Nephron progenitor cell (in vitro differentiated cells): ENCODE results near the gene HNRNPA2B1.

Experiments used
- DNase-seq: peaks from one replicate; pipeline ENCODE4 v3.0.0; 2021
- H3K27ac Mint-ChIP-seq: 2 replicates; pipeline ENCODE4 v1.8.0; 2021; ENCODE audit warnings: mild to moderate bottlenecking, moderate library complexity, mixed read lengths
- H3K27me3 Mint-ChIP-seq: 2 replicates; pipeline ENCODE4 v1.8.0; 2021; ENCODE audit warnings: mild to moderate bottlenecking, low read depth, mixed read lengths; ENCODE audit not compliant: poor library complexity
- H3K36me3 Mint-ChIP-seq: 2 replicates; pipeline ENCODE4 v1.8.0; 2021; ENCODE audit warnings: low read depth, mixed read lengths
- H3K4me1 Mint-ChIP-seq: 2 replicates; pipeline ENCODE4 v1.8.0; 2021; ENCODE audit warnings: mixed read lengths
- H3K4me3 Mint-ChIP-seq: 2 replicates; pipeline ENCODE4 v1.8.0; 2021; ENCODE audit warnings: mild to moderate bottlenecking, moderate library complexity, mixed read lengths
- H3K9me3 Mint-ChIP-seq: 2 replicates; pipeline ENCODE4 v1.8.0; 2021; ENCODE audit warnings: mild to moderate bottlenecking, moderate library complexity, mixed read lengths
- TF ChIP-seq, protein P1 (sequence below): fragments of 200-600 bp; sonication (generic); IDR thresholded peaks from 2 replicates; pipeline ENCODE4 v1.5.0; 2021; ENCODE audit warnings: antibody characterized with exemption

HNRNPA2B1 gene

DNA sequence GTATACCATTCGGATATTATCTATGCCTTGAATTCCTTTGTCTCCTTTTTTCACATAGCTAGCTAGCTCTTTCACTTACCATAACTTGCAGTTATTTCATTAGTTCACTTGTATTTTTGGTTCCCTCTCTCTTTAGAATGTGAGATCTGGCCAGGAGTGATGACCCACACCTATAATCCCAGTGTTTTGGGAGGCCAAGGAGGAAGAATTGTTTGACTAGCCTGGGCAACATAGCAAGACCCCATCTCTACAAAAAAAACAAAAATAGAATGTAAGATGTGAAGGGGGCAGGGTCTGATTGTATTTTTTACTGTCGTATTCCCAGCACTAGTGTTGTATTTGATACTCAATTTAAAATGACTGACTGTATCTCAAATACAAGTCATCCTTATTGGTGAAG, 28.9 kb downstream of the HNRNPA2B1 start:
- Mint-ChIP-seq H3K4me1 (no peaks in the 10 kb centered on the region), H3K27ac (no peak overlapping the region), H3K4me3 (no peak overlapping the region), H3K27me3 (peaks cover 4% of the 10 kb centered on the region), H3K9me3 (peaks cover 20% of the 10 kb centered on the region), H3K36me3 (peaks cover 14% of the 10 kb centered on the region)
- no peak for DNase-seq
- TF ChIP-seq, protein P1, sequence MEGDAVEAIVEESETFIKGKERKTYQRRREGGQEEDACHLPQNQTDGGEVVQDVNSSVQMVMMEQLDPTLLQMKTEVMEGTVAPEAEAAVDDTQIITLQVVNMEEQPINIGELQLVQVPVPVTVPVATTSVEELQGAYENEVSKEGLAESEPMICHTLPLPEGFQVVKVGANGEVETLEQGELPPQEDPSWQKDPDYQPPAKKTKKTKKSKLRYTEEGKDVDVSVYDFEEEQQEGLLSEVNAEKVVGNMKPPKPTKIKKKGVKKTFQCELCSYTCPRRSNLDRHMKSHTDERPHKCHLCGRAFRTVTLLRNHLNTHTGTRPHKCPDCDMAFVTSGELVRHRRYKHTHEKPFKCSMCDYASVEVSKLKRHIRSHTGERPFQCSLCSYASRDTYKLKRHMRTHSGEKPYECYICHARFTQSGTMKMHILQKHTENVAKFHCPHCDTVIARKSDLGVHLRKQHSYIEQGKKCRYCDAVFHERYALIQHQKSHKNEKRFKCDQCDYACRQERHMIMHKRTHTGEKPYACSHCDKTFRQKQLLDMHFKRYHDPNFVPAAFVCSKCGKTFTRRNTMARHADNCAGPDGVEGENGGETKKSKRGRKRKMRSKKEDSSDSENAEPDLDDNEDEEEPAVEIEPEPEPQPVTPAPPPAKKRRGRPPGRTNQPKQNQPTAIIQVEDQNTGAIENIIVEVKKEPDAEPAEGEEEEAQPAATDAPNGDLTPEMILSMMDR, result no peak

DNA sequence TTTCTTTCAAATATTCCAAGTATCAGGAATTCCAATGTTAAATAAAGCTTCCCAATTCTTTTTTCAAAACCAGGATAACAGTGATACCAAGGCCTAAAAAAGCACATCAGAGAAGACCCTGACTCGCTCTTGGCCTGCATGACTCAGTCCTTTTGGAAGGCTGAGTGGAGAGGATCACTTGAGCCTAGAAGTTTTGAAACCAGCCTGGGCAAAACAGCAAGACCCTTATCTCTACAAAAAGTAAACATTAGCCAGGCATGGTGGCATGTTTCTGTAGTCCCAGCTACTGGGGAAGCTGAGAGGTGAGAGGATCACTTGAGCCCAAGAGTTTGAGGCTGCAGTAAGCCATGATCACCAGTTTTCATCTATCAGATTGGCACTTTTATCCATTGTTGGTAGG, 29.9 kb downstream of the HNRNPA2B1 start:
- H3K4me1 Mint-ChIP-seq, result no peaks in the 10 kb centered on the region
- no peak for DNase-seq
- H3K9me3 Mint-ChIP-seq, result peaks cover 15% of the 10 kb centered on the region
- peaks cover 14% of the 10 kb centered on the region for H3K36me3 Mint-ChIP-seq
- no peak overlapping the region for H3K4me3 Mint-ChIP-seq
- TF ChIP-seq, protein P1, result no peak
- peaks cover 6% of the 10 kb centered on the region for H3K27me3 Mint-ChIP-seq
- no peak overlapping the region for H3K27ac Mint-ChIP-seq

DNA sequence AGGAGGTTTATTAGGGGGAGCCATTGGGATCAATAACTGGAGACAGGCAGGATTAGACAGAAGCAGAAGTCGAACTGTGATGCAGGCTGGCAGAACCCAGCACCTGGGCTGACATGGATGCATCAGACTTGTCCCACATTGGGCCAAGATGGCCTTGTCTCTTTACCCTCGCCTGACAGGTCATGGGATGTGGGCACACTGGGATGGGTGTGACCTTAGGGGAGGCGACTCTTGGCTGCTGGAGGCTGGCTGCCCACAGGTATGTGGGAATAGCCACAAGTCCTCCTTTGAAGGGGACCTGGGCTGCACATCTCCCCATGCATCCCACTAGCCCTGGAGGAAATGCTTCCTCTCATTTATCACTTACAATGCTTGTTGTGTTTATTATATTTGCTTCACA, 31.3 kb downstream of the HNRNPA2B1 start:
- TF ChIP-seq, protein P1, result no peak
- peak overlapping the region; percentile 19 for H3K27ac Mint-ChIP-seq
- no peak overlapping the region for H3K4me3 Mint-ChIP-seq
- H3K9me3 Mint-ChIP-seq, result peaks cover 8% of the 10 kb centered on the region
- peaks cover 6% of the 10 kb centered on the region for H3K27me3 Mint-ChIP-seq
- H3K4me1 Mint-ChIP-seq, result no peaks in the 10 kb centered on the region
- H3K36me3 Mint-ChIP-seq, result peaks cover 8% of the 10 kb centered on the region
- no peak for DNase-seq

DNA sequence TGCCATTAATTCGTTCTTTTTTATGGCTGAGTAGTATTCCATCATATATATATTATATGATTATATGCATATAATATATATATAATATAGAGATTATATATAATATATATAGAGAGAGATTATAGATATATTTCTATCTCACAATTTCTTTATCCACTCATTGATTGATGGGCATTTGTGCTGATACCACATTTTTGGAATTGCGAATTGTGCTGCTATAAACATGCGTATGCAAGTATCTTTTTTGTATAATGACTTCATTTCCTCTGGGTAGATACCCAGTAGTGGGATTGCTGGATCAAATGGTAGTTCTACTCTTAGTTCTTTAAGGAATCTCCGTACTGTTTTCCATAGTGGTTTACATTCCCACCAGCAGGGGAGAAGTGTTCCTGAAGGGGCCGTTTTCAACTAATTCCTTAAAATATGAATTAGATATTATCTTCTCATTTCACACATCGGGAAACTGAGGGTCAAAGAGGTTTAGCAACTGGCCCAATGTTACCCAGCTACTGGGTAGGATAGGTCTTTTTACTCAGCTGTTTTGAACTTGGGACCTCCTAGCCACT, 32.0 kb downstream of the HNRNPA2B1 start:
- Mint-ChIP-seq H3K27me3 (peaks cover 6% of the 10 kb centered on the region), H3K36me3 (peaks cover 4% of the 10 kb centered on the region), H3K4me3 (no peak overlapping the region), H3K4me1 (no peaks in the 10 kb centered on the region), H3K9me3 (peaks cover 3% of the 10 kb centered on the region), H3K27ac (no peak overlapping the region)
- no peak for DNase-seq
- TF ChIP-seq, protein P1, result no peak

DNA sequence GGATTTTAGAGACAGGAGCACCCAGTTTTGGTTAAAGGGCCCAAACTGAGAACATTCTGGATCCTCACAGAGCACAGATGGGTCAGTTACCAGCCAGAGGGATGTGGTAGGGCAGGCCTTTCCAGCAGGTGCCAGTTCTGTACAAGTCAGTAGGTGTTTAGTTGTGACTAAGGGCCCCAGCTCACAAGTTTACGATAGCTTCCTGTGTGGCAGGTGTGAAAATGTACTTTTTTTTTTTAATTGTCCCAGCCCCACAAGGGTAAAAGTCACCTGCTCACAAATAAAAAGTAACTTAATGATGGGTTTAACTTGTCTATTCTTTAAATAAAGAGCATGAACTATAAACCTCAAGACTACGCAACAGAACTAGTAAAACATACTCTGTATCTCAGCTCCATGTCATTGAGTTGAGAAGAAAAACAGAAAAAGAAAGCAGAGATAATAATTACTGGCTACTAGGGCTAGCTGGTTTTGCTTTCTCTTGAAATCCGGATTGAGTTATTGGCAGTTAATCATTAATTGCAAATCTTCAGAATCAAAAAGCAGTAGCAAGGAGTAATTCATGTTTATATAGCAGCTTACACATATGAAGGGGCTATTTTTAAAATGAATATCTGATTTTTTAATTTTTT, 33.1 kb downstream of the HNRNPA2B1 start:
- TF ChIP-seq, protein P1, result no peak
- Mint-ChIP-seq H3K4me3 (no peak overlapping the region), H3K9me3 (peaks cover 3% of the 10 kb centered on the region), H3K27ac (no peak overlapping the region), H3K27me3 (peaks cover 3% of the 10 kb centered on the region), H3K36me3 (peaks cover 4% of the 10 kb centered on the region), H3K4me1 (no peaks in the 10 kb centered on the region)
- no peak for DNase-seq
